ENCODE data around the gene RIT2.

GRCh38 chr18:42850174-42851083 lies 265.1 kb downstream of the RIT2 start:
- TF ChIP-seq POLR2A (IDR thresholded peaks at IDR 0.05): no peak
- TF ChIP-seq, protein P1, sequence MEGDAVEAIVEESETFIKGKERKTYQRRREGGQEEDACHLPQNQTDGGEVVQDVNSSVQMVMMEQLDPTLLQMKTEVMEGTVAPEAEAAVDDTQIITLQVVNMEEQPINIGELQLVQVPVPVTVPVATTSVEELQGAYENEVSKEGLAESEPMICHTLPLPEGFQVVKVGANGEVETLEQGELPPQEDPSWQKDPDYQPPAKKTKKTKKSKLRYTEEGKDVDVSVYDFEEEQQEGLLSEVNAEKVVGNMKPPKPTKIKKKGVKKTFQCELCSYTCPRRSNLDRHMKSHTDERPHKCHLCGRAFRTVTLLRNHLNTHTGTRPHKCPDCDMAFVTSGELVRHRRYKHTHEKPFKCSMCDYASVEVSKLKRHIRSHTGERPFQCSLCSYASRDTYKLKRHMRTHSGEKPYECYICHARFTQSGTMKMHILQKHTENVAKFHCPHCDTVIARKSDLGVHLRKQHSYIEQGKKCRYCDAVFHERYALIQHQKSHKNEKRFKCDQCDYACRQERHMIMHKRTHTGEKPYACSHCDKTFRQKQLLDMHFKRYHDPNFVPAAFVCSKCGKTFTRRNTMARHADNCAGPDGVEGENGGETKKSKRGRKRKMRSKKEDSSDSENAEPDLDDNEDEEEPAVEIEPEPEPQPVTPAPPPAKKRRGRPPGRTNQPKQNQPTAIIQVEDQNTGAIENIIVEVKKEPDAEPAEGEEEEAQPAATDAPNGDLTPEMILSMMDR (IDR thresholded peaks at IDR 0.05): no peak
- no peak for TF ChIP-seq EP300 (IDR thresholded peaks at IDR 0.05)
- no peak for TF ChIP-seq POLR2AphosphoS5 (IDR thresholded peaks at IDR 0.05)
